Activated T-cell treated with anti-CD3 and anti-CD28 coated beads, Interleukin-2, amount 50 U/mL, for 4 hours (primary cell): Measurements from ENCODE around the gene SRSF4. TPM values are rescaled to one million over a fixed set of nuclear protein-coding genes. Genes with fewer than 3 reads are reported as not detected.
"Not testable (repeated sequence)": the region's sequence is repeated elsewhere in the genome, so short reads cannot be mapped to it uniquely, and the experiment has no call there.

Source experiments
- ATAC-seq, 2 donors: fragments of 200-7000 bp; cut with Tn5 transposase; one replicate each; pipeline ENCODE4 v1.10.0; 2021
- DNase-seq: peaks from one replicate; pipeline ENCODE4 v3.0.0-alpha.2; 2020
- H3K27me3 Mint-ChIP-seq: one replicate; pipeline ENCODE4 v1.8.0; 2021; ENCODE audit warnings: low read depth, mixed read lengths
- H3K36me3 Mint-ChIP-seq: one replicate; pipeline ENCODE4 v1.8.0; 2022; ENCODE audit warnings: mixed read lengths; ENCODE audit not compliant: insufficient read depth
- H3K4me1 Mint-ChIP-seq: one replicate; pipeline ENCODE4 v1.8.0; 2021; ENCODE audit warnings: low read depth, mixed read lengths
- H3K4me3 Mint-ChIP-seq: one replicate; pipeline ENCODE4 v1.8.0; 2021; ENCODE audit warnings: mild to moderate bottlenecking, moderate library complexity, mixed read lengths
- H3K9me3 Mint-ChIP-seq: one replicate; pipeline ENCODE4 v1.8.0; 2021; ENCODE audit warnings: mixed read lengths
- total RNA-seq, 3 donors: library from RNA; stranded (reverse); gene quantifications; one replicate each; pipeline ENCODE4 v1.2.1, GENCODE V29; 2021

The SRSF4 gene
- 100 to 1,000 TPM; 104 to 109 (median 106) TPM for total RNA-seq

- Mint-ChIP-seq H3K4me1 (peaks cover 43% of the 10 kb centered on the region), H3K9me3 (no peaks in the 10 kb centered on the region), H3K27me3 (no peaks in the 10 kb centered on the region), H3K36me3 (peaks cover 21% of the 10 kb centered on the region), H3K4me3 (peak within 1 kb of the TSS; percentile 96)
- DNase-seq: peak; percentile 98
- peak; percentile 91 to 94 for ATAC-seq
These were observed at the start of gene SRSF4 for GRCh38 chr1:29181413-29182225. Gene SRSF4 (minus strand): TSS chr1:29181900. CDS start chr1:29181752, 148 bp downstream.

DNA sequence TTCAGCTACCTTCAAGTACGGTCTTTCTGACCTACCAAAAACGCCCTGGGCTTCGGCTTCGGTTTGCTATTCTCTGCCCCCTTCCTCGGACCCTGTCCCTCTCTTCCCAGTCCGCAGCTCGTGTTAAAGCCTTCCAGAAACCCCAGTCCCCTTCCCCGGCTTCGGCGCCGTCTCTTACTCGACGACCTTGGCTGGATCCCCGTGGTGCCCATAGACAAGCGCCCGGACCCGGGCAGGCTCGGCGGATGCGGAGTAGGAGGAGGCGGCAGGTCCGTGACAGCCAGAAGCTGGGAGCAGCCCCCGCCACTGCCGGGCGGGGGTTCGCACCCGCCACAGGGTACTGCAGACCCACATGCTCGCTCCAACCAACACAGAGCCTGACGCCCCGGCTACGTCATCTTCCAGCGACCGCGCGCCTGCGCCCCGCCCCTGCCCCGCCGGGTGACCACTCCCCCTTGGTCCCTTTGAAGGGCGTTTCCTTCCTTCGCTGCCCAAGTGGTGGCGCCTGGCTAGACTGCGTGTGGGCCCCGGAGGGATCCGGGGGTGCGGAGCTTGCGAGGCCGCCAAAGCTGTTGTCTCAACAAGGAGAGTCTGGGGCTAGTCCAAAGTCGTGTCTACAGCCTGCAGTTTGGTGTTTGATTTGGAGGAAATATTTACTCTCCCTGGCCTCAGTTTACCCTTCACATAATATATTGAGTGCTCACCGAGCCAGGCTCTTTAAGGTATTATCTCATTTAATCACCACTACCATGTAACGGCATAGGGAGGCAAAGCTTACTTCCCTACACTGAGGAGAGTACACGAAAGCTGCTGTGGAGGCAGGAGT is 49.1 kb upstream of the SRSF4 start, which contains the start of gene MECR:
Gene MECR (minus strand): TSS at position 382 of the 826 bp plus-strand sequence. CDS start 28 bp downstream, at position 354.
- H3K4me3 Mint-ChIP-seq: peak within 1 kb of the TSS; percentile 93
- peak; percentile 97 to 98 for ATAC-seq
- H3K36me3 Mint-ChIP-seq: no peaks in the 10 kb centered on the region
- no peaks in the 10 kb centered on the region for H3K9me3 Mint-ChIP-seq
- peak; percentile 96 for DNase-seq
- H3K4me1 Mint-ChIP-seq: peaks cover 19% of the 10 kb centered on the region
- H3K27me3 Mint-ChIP-seq: peaks cover 18% of the 10 kb centered on the region

DNA sequence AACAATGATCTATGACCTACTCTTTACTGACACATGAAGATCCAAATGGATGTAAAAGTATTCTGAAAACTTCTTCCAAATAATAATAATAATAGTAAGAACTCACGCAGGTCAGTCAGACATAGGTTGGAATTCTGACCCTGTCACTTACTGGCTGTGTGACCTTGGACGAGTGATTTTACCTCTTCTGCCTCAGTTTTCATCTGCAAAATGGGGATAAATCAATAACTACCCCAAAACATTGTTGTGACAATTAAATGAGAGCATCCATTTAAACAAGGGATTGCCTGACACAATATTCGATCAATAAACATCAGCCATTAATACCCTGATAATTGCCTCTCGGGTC is 48.5 kb upstream of the SRSF4 start:
- Mint-ChIP-seq H3K4me1 (peaks cover 18% of the 10 kb centered on the region), H3K36me3 (no peaks in the 10 kb centered on the region), H3K4me3 (peak overlapping the region; percentile 93), H3K27me3 (peaks cover 15% of the 10 kb centered on the region), H3K9me3 (no peaks in the 10 kb centered on the region)
- no peak for ATAC-seq
- no peak for DNase-seq

- Mint-ChIP-seq H3K36me3 (peaks cover 6% of the 10 kb centered on the region), H3K4me3 (no peak overlapping the region), H3K27me3 (no peaks in the 10 kb centered on the region), H3K4me1 (peaks cover 18% of the 10 kb centered on the region), H3K9me3 (no peaks in the 10 kb centered on the region)
- no peak for DNase-seq
- ATAC-seq: no peak
These were observed 45.8 kb upstream of the SRSF4 start for GRCh38 chr1:29227511-29227910.

- no peak overlapping the region for H3K4me3 Mint-ChIP-seq
- H3K9me3 Mint-ChIP-seq: no peaks in the 10 kb centered on the region
- peaks cover 9% of the 10 kb centered on the region for H3K36me3 Mint-ChIP-seq
- no peaks in the 10 kb centered on the region for H3K27me3 Mint-ChIP-seq
- ATAC-seq (no peak), DNase-seq (no peak)
- H3K4me1 Mint-ChIP-seq: peaks cover 8% of the 10 kb centered on the region
These were observed 43.7 kb upstream of the SRSF4 start for GRCh38 chr1:29225361-29225760.

DNA sequence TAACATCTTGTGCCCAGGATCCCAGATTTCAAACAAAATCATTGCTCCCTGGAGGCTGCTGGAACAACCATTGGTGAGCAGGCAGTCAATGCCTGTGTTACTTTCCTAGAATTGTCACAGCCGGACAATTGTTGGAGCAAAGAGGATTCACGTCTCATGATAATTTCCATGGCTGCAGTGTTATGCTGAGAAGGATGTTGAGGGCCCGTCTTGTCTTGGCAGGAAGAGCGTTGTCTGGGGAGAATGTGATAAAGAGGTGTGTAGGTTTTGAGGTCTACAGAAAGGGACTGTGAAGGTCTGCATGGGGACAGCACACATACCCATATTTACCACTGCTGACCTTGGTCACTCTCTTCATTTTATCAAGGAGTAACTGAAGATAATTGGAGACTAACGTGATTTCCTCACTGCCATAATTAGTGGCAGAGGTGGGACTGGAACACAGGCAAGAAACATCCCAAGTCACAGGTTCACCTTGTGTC is 42.7 kb upstream of the SRSF4 start:
- H3K36me3 Mint-ChIP-seq: peaks cover 9% of the 10 kb centered on the region
- no peaks in the 10 kb centered on the region for H3K9me3 Mint-ChIP-seq
- no peaks in the 10 kb centered on the region for H3K4me1 Mint-ChIP-seq
- ATAC-seq (no peak), DNase-seq (no peak)
- no peak overlapping the region for H3K4me3 Mint-ChIP-seq
- H3K27me3 Mint-ChIP-seq: no peaks in the 10 kb centered on the region

- no peak for ATAC-seq
- H3K36me3 Mint-ChIP-seq: peaks cover 11% of the 10 kb centered on the region
- H3K4me3 Mint-ChIP-seq: no peak overlapping the region
- H3K9me3 Mint-ChIP-seq: no peaks in the 10 kb centered on the region
- H3K27me3 Mint-ChIP-seq: no peaks in the 10 kb centered on the region
- DNase-seq: no peak
- H3K4me1 Mint-ChIP-seq: no peaks in the 10 kb centered on the region
These were observed 41.8 kb upstream of the SRSF4 start for GRCh38 chr1:29223521-29223920.

DNA sequence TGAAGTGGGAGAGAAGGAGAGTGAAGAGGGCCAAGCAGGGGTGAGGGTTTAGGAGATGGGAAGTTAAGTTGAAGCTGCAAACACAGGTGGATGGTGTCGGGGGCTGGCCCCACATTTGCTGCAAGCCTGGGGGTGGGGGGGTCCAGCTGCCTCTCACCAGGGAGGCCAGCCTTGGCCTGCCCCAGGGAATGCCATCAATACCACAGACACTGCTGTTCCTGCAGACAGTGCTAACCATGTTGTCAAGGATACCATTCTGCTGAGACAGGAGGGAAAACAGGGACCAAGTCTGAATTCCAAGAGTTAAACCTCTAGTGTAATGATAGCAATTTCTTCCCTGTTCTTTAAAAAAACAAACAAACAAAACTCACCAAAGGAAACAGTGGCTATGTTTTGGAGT is 41.0 kb upstream of the SRSF4 start:
- no peaks in the 10 kb centered on the region for H3K9me3 Mint-ChIP-seq
- H3K36me3 Mint-ChIP-seq: peaks cover 11% of the 10 kb centered on the region
- ATAC-seq (no peak), DNase-seq (no peak)
- no peaks in the 10 kb centered on the region for H3K4me1 Mint-ChIP-seq
- H3K27me3 Mint-ChIP-seq: no peaks in the 10 kb centered on the region
- H3K4me3 Mint-ChIP-seq: no peak overlapping the region

- not testable (repeated sequence) for H3K4me3 Mint-ChIP-seq, ATAC-seq, H3K9me3 Mint-ChIP-seq, H3K27me3 Mint-ChIP-seq, DNase-seq, H3K4me1 Mint-ChIP-seq
- peaks cover 11% of the 10 kb centered on the region for H3K36me3 Mint-ChIP-seq
These were observed 40.6 kb upstream of the SRSF4 start for GRCh38 chr1:29222260-29222659.

DNA sequence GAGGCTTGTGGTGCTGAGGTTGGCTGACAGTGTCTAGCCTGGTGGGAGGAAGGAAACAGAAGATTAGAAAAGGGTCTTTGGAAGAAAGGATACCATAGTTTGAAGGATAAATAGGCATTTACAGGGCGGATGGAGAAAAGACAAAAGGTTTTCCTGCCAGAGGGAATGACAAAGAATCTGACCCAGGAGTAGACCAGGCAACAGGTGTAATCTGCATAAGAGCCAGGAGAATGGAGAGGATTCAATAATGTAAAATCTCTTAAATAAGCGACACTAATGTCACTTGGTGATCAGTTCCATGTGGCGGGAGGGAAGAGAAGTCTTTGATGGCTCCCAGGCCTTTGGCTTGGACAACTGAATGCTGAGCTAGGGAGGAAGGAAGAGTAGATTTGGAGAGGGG is 39.6 kb upstream of the SRSF4 start:
- H3K4me3 Mint-ChIP-seq: no peak overlapping the region
- peaks cover 15% of the 10 kb centered on the region for H3K36me3 Mint-ChIP-seq
- ATAC-seq (no peak), DNase-seq (no peak)
- no peaks in the 10 kb centered on the region for H3K27me3 Mint-ChIP-seq
- no peaks in the 10 kb centered on the region for H3K9me3 Mint-ChIP-seq
- no peaks in the 10 kb centered on the region for H3K4me1 Mint-ChIP-seq

DNA sequence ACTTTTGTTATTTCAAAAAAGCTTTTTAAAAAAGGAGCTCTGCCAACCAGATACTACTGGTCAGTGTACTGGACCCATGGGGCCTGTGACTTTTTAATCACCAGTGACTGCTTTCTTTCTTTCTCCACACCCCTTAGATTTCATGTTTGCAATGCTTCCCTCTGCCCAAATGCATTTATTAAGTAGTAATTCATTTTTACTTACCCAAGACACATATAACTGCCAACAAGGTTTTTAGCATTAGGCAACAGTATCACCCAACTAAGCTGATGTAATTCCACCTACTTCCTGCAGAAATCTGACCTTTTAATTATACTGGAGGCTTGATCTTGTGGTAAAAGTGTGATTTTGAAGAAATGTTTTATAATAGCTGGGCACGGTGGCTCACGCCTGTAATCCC is 36.5 kb upstream of the SRSF4 start:
- Mint-ChIP-seq H3K9me3 (no peaks in the 10 kb centered on the region), H3K36me3 (peaks cover 22% of the 10 kb centered on the region), H3K27me3 (no peaks in the 10 kb centered on the region), H3K4me1 (no peaks in the 10 kb centered on the region), H3K4me3 (no peak overlapping the region)
- DNase-seq: no peak
- no peak for ATAC-seq

- no peak for ATAC-seq
- Mint-ChIP-seq H3K4me3 (no peak overlapping the region), H3K36me3 (peaks cover 27% of the 10 kb centered on the region), H3K4me1 (no peaks in the 10 kb centered on the region), H3K9me3 (no peaks in the 10 kb centered on the region), H3K27me3 (no peaks in the 10 kb centered on the region)
- no peak for DNase-seq
These were observed 35.9 kb upstream of the SRSF4 start for GRCh38 chr1:29217633-29218032.

GRCh38 chr1:29213055-29213454 is 31.4 kb upstream of the SRSF4 start:
- no peaks in the 10 kb centered on the region for H3K27me3 Mint-ChIP-seq
- DNase-seq (no peak), ATAC-seq (no peak)
- no peak overlapping the region for H3K4me3 Mint-ChIP-seq
- peaks cover 34% of the 10 kb centered on the region for H3K36me3 Mint-ChIP-seq
- H3K4me1 Mint-ChIP-seq: no peaks in the 10 kb centered on the region
- H3K9me3 Mint-ChIP-seq: no peaks in the 10 kb centered on the region

- H3K36me3 Mint-ChIP-seq: peaks cover 32% of the 10 kb centered on the region
- no peak overlapping the region for H3K4me3 Mint-ChIP-seq
- H3K4me1 Mint-ChIP-seq: no peaks in the 10 kb centered on the region
- no peaks in the 10 kb centered on the region for H3K27me3 Mint-ChIP-seq
- DNase-seq (no peak), ATAC-seq (no peak)
- H3K9me3 Mint-ChIP-seq: no peaks in the 10 kb centered on the region
These were observed 29.7 kb upstream of the SRSF4 start for GRCh38 chr1:29211086-29212030.
